ENCODE results near the gene CACNG6. TPM values are rescaled to one million over a fixed set of nuclear protein-coding genes. Genes with fewer than 3 reads are reported as not detected.
"Not testable (repeated sequence)": the region's sequence is repeated elsewhere in the genome, so short reads cannot be mapped to it uniquely, and the experiment has no call there.

The CACNG6 gene
- total RNA-seq, 2 experiments from 2014 or later: not detected

- POLR2A ChIA-PET: no interaction called here
- CTCF ChIA-PET: no interaction called here
- Mint-ChIP-seq H3K36me3 (ENCODE audit: low read depth) (no peaks in the 10 kb centered on the region), H3K4me3 (no peak overlapping the region), H3K9me3 (no peaks in the 10 kb centered on the region), H3K27ac (no peak overlapping the region), H3K27me3 (peaks cover 14% of the 10 kb centered on the region), H3K4me1 (peaks cover 11% of the 10 kb centered on the region)
- no peak for DNase-seq
Observed at GRCh38 chr19:54021932-54022331, 30.5 kb downstream of the CACNG6 start.

GRCh38 chr19:54023191-54023590, 31.8 kb downstream of the CACNG6 start:
- ChIA-PET POLR2A (no interaction called here), CTCF (interaction anchor here (0.6 to 1.7 kb wide), 9 partner anchors 15 to 887 kb away, joined by 3 to 5 read pairs (median 3); no protein-coding TSS in a partner anchor)
- peaks cover 11% of the 10 kb centered on the region for H3K4me1 Mint-ChIP-seq
- no peaks in the 10 kb centered on the region for H3K9me3 Mint-ChIP-seq
- DNase-seq: no peak
- H3K27ac Mint-ChIP-seq: no peak overlapping the region
- peaks cover 13% of the 10 kb centered on the region for H3K27me3 Mint-ChIP-seq
- H3K36me3 Mint-ChIP-seq (ENCODE audit: low read depth): no peaks in the 10 kb centered on the region
- H3K4me3 Mint-ChIP-seq: no peak overlapping the region

- DNase-seq: no peak
- H3K27ac Mint-ChIP-seq: no peak overlapping the region
- H3K27me3 Mint-ChIP-seq: peaks cover 18% of the 10 kb centered on the region
- no peaks in the 10 kb centered on the region for H3K9me3 Mint-ChIP-seq
- peaks cover 11% of the 10 kb centered on the region for H3K4me1 Mint-ChIP-seq
- CTCF ChIA-PET: interaction anchor here (0.6 to 2.3 kb wide), 8 partner anchors 17 to 952 kb away, joined by 3 to 11 read pairs (median 5); no protein-coding TSS in a partner anchor
- no peak overlapping the region for H3K4me3 Mint-ChIP-seq
- POLR2A ChIA-PET: no interaction called here
- H3K36me3 Mint-ChIP-seq (ENCODE audit: low read depth): no peaks in the 10 kb centered on the region
Observed at GRCh38 chr19:54024660-54025059, 33.2 kb downstream of the CACNG6 start.

- Mint-ChIP-seq H3K4me1 (peaks cover 5% of the 10 kb centered on the region), H3K36me3 (ENCODE audit: low read depth) (no peaks in the 10 kb centered on the region), H3K27ac (no peak overlapping the region), H3K27me3 (peaks cover 24% of the 10 kb centered on the region), H3K4me3 (no peak overlapping the region), H3K9me3 (no peaks in the 10 kb centered on the region)
- no peak for DNase-seq
- ChIA-PET POLR2A (no interaction called here), CTCF (interaction anchor here (0.6 kb wide), 1 partner anchor 10 kb away, joined by 6 read pairs; no protein-coding TSS in a partner anchor)
Observed at GRCh38 chr19:54026656-54027055, 35.2 kb downstream of the CACNG6 start.

GRCh38 chr19:54029301-54029700, 37.9 kb downstream of the CACNG6 start:
- Mint-ChIP-seq H3K27ac (no peak overlapping the region), H3K27me3 (peaks cover 15% of the 10 kb centered on the region), H3K36me3 (ENCODE audit: low read depth) (no peaks in the 10 kb centered on the region), H3K4me1 (peaks cover 2% of the 10 kb centered on the region), H3K4me3 (no peak overlapping the region), H3K9me3 (no peaks in the 10 kb centered on the region)
- DNase-seq: no peak
- ChIA-PET POLR2A (no interaction called here), CTCF (interaction anchor here (0.6 to 1.3 kb wide), 5 partner anchors 15 to 808 kb away, joined by 3 to 17 read pairs (median 3); no protein-coding TSS in a partner anchor)

GRCh38 chr19:54029930-54030490, 38.6 kb downstream of the CACNG6 start:
- Mint-ChIP-seq H3K27ac (no peak overlapping the region), H3K36me3 (ENCODE audit: low read depth) (no peaks in the 10 kb centered on the region), H3K27me3 (peaks cover 15% of the 10 kb centered on the region), H3K4me1 (peaks cover 2% of the 10 kb centered on the region), H3K9me3 (no peaks in the 10 kb centered on the region), H3K4me3 (no peak overlapping the region)
- POLR2A ChIA-PET: no interaction called here
- CTCF ChIA-PET: interaction anchor here (0.6 to 1.3 kb wide), 7 partner anchors 12 to 237 kb away, joined by 3 to 17 read pairs (median 3); no protein-coding TSS in a partner anchor
- peak; percentile 66 for DNase-seq

- POLR2A ChIA-PET: no interaction called here
- DNase-seq: no peak
- H3K4me3 Mint-ChIP-seq: no peak overlapping the region
Observed at GRCh38 chr19:54030895-54031586, 39.6 kb downstream of the CACNG6 start.

GRCh38 chr19:54035215-54036178, 44.1 kb downstream of the CACNG6 start:
- Mint-ChIP-seq H3K36me3 (ENCODE audit: low read depth) (no peaks in the 10 kb centered on the region), H3K4me3 (no peak overlapping the region), H3K9me3 (no peaks in the 10 kb centered on the region), H3K4me1 (no peaks in the 10 kb centered on the region), H3K27ac (no peak overlapping the region), H3K27me3 (peaks cover 7% of the 10 kb centered on the region)
- ChIA-PET POLR2A (no interaction called here), CTCF (no interaction called here)
- no peak for DNase-seq

More at GRCh38 chr19:54030895-54031586, 39.6 kb downstream of the CACNG6 start:
- no peak overlapping the region for H3K27ac Mint-ChIP-seq
- peaks cover 2% of the 10 kb centered on the region for H3K4me1 Mint-ChIP-seq
- no peaks in the 10 kb centered on the region for H3K9me3 Mint-ChIP-seq
- CTCF ChIA-PET: interaction anchor here (0.5 to 1.3 kb wide), 2 partner anchors 11 to 21 kb away, joined by 3 read pairs; no protein-coding TSS in a partner anchor
- no peaks in the 10 kb centered on the region for H3K36me3 Mint-ChIP-seq (ENCODE audit: low read depth)
- peaks cover 15% of the 10 kb centered on the region for H3K27me3 Mint-ChIP-seq

- H3K4me3 Mint-ChIP-seq; POLR2A ChIA-PET; H3K4me1 Mint-ChIP-seq; H3K36me3 Mint-ChIP-seq (ENCODE audit: low read depth); H3K9me3 Mint-ChIP-seq; H3K27me3 Mint-ChIP-seq; CTCF ChIA-PET; DNase-seq; H3K27ac Mint-ChIP-seq: not testable (repeated sequence)
Observed at GRCh38 chr19:54036542-54036941, 45.1 kb downstream of the CACNG6 start.

GRCh38 chr19:54040003-54040402, 48.6 kb downstream of the CACNG6 start:
- no peaks in the 10 kb centered on the region for H3K36me3 Mint-ChIP-seq (ENCODE audit: low read depth)
- H3K4me3 Mint-ChIP-seq: no peak overlapping the region
- DNase-seq: no peak
- H3K9me3 Mint-ChIP-seq: no peaks in the 10 kb centered on the region
- ChIA-PET POLR2A (no interaction called here), CTCF (interaction anchor here (0.7 kb wide), 1 partner anchor 188 kb away, joined by 3 read pairs; no protein-coding TSS in a partner anchor)
- H3K4me1 Mint-ChIP-seq: no peaks in the 10 kb centered on the region
- H3K27ac Mint-ChIP-seq: no peak overlapping the region
- H3K27me3 Mint-ChIP-seq: peaks cover 2% of the 10 kb centered on the region

GRCh38 chr19:54041969-54042606, 50.7 kb downstream of the CACNG6 start:
- Mint-ChIP-seq H3K27ac (no peak overlapping the region), H3K36me3 (ENCODE audit: low read depth) (no peaks in the 10 kb centered on the region), H3K4me3 (no peak overlapping the region), H3K9me3 (no peaks in the 10 kb centered on the region), H3K27me3 (peaks cover 2% of the 10 kb centered on the region), H3K4me1 (no peaks in the 10 kb centered on the region)
- no peak for DNase-seq
- ChIA-PET POLR2A (no interaction called here), CTCF (interaction anchor here (1.3 kb wide), 1 partner anchor 11 kb away, joined by 3 read pairs; no protein-coding TSS in a partner anchor)

GRCh38 chr19:54042989-54043388, 51.6 kb downstream of the CACNG6 start:
- H3K9me3 Mint-ChIP-seq: no peaks in the 10 kb centered on the region
- no peak for DNase-seq
- ChIA-PET CTCF (interaction anchor here (0.9 to 1.3 kb wide), 2 partner anchors 12 to 250 kb away, joined by 3 read pairs; no protein-coding TSS in a partner anchor), POLR2A (no interaction called here)
- no peaks in the 10 kb centered on the region for H3K36me3 Mint-ChIP-seq (ENCODE audit: low read depth)
- no peak overlapping the region for H3K27ac Mint-ChIP-seq
- H3K27me3 Mint-ChIP-seq: peaks cover 2% of the 10 kb centered on the region
- no peak overlapping the region for H3K4me3 Mint-ChIP-seq
- H3K4me1 Mint-ChIP-seq: no peaks in the 10 kb centered on the region

Data from activated CD4-positive, alpha-beta T cell treated with anti-CD3 and anti-CD28 coated beads, Interleukin-2, amount 10 ng/mL, durations not matched to agents 7 days and 5 days (primary cell).